Panc1 (cell line): Measurements from ENCODE around the gene FETUB. TPM values are rescaled to one million over a fixed set of nuclear protein-coding genes. Genes with fewer than 3 reads are reported as not detected.

Source experiments
- ATAC-seq: fragments of 200-7000 bp; cut with Tn5 transposase; 2 replicates; pipeline ENCODE4 v1.9.1; 2020; ENCODE audit warnings: mild to moderate bottlenecking, moderate library complexity
- BruUV-seq: library from RNA; stranded (reverse); fragments of 400-500 nt; replicated peaks from 2 replicates; lab custom pipeline; 2021; lab: Mats Ljungman, UMichigan
- CTCF ChIA-PET: fragments of 300-600 bp; sonication (Branson Sonifier 250); formaldehyde crosslinking; loops from one replicate; lab custom pipeline; 2022; ENCODE audit warnings: antibody characterized with exemption; lab: Charles Lee
- POLR2A ChIA-PET: fragments of 300-600 bp; sonication (Branson Sonifier 250); formaldehyde crosslinking; loops from one replicate; lab custom pipeline; 2022; ENCODE audit warnings: antibody characterized with exemption; lab: Charles Lee
- DNase-seq: peaks from one replicate; pipeline ENCODE4 v3.0.0-alpha.2; 2010; ENCODE audit warnings: low read depth, low spot score
- H3K27ac ChIP-seq: 2 replicates; pipeline ENCODE4 v1.5.1; 2011; ENCODE audit warnings: mild to moderate bottlenecking, low read length, inconsistent platforms
- H3K27me3 ChIP-seq: fragments of 200-500 bp; sonication (Bioruptor generic); 2 replicates; pipeline ENCODE4 v1.6.0; 2014; ENCODE audit warnings: low read length, inconsistent platforms; ENCODE audit not compliant: control insufficient read depth, insufficient read depth
- H3K36me3 ChIP-seq: fragments of 200-500 bp; sonication (Bioruptor generic); 2 replicates; pipeline ENCODE4 v1.5.1; 2014; ENCODE audit warnings: inconsistent platforms, mild to moderate bottlenecking, low read length, moderate library complexity; ENCODE audit not compliant: control insufficient read depth, insufficient read depth
- H3K4me1 ChIP-seq: 2 replicates; pipeline ENCODE4 v1.5.1; 2011; ENCODE audit warnings: inconsistent platforms, mild to moderate bottlenecking, low read length, moderate library complexity; ENCODE audit not compliant: control insufficient read depth, insufficient read depth
- H3K4me3 ChIP-seq, 2 experiments: 2 replicates each; pipeline ENCODE4 v1.5.1; 2011 to 2012; ENCODE audit warnings: low read depth in 2 of 2, low read length in 2 of 2, mild to moderate bottlenecking in 2 of 2, inconsistent platforms in 1 of 2, moderate library complexity in 1 of 2
- H3K9me3 ChIP-seq: fragments of 200-500 bp; sonication (Bioruptor generic); 2 replicates; pipeline ENCODE4 v1.5.1; 2014; ENCODE audit warnings: low read depth, mild to moderate bottlenecking, inconsistent platforms, low read length, moderate library complexity; ENCODE audit not compliant: control insufficient read depth, insufficient read depth
- SIN3A ChIP-seq: IDR thresholded peaks from 2 replicates; pipeline ENCODE4 v1.6.1; 2012; ENCODE audit warnings: low read depth, mild to moderate bottlenecking, low read length, moderate library complexity, borderline replicate concordance; ENCODE audit not compliant: insufficient read depth
- TCF7L2 ChIP-seq: IDR thresholded peaks from 2 replicates; pipeline ENCODE4 v1.6.1; 2011; ENCODE audit warnings: mild to moderate bottlenecking, low read depth, low read length, inconsistent platforms
- in situ Hi-C: cut with HindIII; loops from 2 replicates; pipeline ENCODE4 v1.10.0; 2016; ENCODE audit warnings: low sequenced_read_pairs, low pct_unique_long_range_greater_than_20kb
- intact Hi-C: fragments of 100-400 bp; cut with micrococcal nuclease; formaldehyde crosslinking; loops from one replicate; pipeline ENCODE4 v1.10.0; 2022; ENCODE audit not compliant: unreplicated experiment
- total RNA-seq: library from RNA; stranded (reverse); gene quantifications from one replicate; pipeline ENCODE4 v1.2.1, GENCODE V29; 2021; ENCODE audit not compliant: unreplicated experiment
- TF ChIP-seq, protein P1 (sequence below): fragments of 450-650 bp; IDR thresholded peaks from 2 replicates; pipeline ENCODE4 v1.5.1; 2017; ENCODE audit warnings: mild to moderate bottlenecking
- TF ChIP-seq, protein P2 (sequence below), 2 experiments: IDR thresholded peaks; 2 replicates each; pipeline ENCODE4 v1.6.1; 2011 to 2012; ENCODE audit warnings: low read depth in 2 of 2, control low read depth in 1 of 2, low read length in 1 of 2, mild to moderate bottlenecking in 1 of 2, moderate library complexity in 1 of 2; ENCODE audit not compliant: insufficient read depth in 1 of 2

FETUB gene
- total RNA-seq, 1 experiment from 2014 or later = not detected

DNA sequence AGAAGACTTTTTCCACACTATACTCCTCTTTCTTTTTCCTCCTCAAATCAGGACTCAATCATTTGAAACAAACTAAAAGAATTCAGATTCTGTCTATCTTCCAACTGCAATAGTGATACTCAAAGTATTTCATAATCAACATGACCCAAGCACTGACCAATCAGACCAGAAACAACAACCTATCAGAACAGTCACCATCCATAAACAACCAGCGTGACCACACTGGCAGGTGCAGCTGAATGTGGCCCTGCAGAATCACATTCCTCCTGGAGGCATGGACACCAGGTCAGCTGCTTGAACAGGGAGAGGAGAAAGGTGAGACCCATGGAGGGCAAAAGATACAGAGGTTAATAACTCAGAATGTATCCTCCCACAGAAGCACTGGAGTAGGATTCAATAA, 39.0 kb downstream of the FETUB start:
- H3K9me3 ChIP-seq = no peaks in the 10 kb centered on the region
- in situ Hi-C loops = no loop called here
- BruUV-seq = no TSS peak
- no peaks in the 10 kb centered on the region for H3K4me1 ChIP-seq
- H3K27ac ChIP-seq = no peak overlapping the region
- POLR2A ChIA-PET = no interaction called here
- no peak for DNase-seq
- H3K27me3 ChIP-seq = peaks cover 7% of the 10 kb centered on the region
- CTCF ChIA-PET = no interaction called here
- TF ChIP-seq, protein P1, sequence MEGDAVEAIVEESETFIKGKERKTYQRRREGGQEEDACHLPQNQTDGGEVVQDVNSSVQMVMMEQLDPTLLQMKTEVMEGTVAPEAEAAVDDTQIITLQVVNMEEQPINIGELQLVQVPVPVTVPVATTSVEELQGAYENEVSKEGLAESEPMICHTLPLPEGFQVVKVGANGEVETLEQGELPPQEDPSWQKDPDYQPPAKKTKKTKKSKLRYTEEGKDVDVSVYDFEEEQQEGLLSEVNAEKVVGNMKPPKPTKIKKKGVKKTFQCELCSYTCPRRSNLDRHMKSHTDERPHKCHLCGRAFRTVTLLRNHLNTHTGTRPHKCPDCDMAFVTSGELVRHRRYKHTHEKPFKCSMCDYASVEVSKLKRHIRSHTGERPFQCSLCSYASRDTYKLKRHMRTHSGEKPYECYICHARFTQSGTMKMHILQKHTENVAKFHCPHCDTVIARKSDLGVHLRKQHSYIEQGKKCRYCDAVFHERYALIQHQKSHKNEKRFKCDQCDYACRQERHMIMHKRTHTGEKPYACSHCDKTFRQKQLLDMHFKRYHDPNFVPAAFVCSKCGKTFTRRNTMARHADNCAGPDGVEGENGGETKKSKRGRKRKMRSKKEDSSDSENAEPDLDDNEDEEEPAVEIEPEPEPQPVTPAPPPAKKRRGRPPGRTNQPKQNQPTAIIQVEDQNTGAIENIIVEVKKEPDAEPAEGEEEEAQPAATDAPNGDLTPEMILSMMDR = no peak
- TF ChIP-seq, protein P2, sequence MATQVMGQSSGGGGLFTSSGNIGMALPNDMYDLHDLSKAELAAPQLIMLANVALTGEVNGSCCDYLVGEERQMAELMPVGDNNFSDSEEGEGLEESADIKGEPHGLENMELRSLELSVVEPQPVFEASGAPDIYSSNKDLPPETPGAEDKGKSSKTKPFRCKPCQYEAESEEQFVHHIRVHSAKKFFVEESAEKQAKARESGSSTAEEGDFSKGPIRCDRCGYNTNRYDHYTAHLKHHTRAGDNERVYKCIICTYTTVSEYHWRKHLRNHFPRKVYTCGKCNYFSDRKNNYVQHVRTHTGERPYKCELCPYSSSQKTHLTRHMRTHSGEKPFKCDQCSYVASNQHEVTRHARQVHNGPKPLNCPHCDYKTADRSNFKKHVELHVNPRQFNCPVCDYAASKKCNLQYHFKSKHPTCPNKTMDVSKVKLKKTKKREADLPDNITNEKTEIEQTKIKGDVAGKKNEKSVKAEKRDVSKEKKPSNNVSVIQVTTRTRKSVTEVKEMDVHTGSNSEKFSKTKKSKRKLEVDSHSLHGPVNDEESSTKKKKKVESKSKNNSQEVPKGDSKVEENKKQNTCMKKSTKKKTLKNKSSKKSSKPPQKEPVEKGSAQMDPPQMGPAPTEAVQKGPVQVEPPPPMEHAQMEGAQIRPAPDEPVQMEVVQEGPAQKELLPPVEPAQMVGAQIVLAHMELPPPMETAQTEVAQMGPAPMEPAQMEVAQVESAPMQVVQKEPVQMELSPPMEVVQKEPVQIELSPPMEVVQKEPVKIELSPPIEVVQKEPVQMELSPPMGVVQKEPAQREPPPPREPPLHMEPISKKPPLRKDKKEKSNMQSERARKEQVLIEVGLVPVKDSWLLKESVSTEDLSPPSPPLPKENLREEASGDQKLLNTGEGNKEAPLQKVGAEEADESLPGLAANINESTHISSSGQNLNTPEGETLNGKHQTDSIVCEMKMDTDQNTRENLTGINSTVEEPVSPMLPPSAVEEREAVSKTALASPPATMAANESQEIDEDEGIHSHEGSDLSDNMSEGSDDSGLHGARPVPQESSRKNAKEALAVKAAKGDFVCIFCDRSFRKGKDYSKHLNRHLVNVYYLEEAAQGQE (IDR thresholded peaks at IDR 0.05; ENCODE audit: insufficient read depth in 1 of 2, low read depth in 2 of 2, low read length in 1 of 2) = no peak
- TF ChIP-seq TCF7L2 = no peak
- H3K4me3 ChIP-seq = no peak overlapping the region
- ATAC-seq = no peak
- intact Hi-C loops = no loop called here
- H3K36me3 ChIP-seq = no peaks in the 10 kb centered on the region

DNA sequence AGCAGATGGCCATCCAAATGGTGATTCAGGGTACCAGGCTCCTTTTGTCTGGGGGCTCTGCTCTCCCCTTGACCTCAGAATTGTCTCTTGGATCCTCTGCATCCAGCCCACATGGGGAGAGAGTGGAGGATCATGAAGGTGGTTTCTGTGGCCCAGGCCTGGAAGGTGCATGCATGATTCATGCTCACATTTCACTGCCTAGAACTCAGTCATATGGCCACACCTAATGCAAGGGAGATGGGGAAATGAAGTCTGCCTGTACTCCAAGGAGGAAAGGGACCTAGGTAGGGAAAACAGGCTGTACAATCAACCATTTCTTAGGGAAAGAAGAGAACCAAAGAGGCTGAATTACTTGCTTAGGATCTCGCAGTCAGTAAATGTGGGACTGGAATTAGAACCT, 40.7 kb downstream of the FETUB start:
- POLR2A ChIA-PET = no interaction called here
- Histone ChIP-seq H3K27me3 (peaks cover 6% of the 10 kb centered on the region), H3K27ac (no peak overlapping the region), H3K9me3 (no peaks in the 10 kb centered on the region), H3K4me1 (no peaks in the 10 kb centered on the region), H3K36me3 (no peaks in the 10 kb centered on the region), H3K4me3 (no peak overlapping the region)
- DNase-seq (no peak), ATAC-seq (no peak)
- CTCF ChIA-PET = no interaction called here
- in situ Hi-C loops (no loop called here), intact Hi-C loops (no loop called here)
- TF ChIP-seq SIN3A = no peak
- BruUV-seq = no TSS peak

DNA sequence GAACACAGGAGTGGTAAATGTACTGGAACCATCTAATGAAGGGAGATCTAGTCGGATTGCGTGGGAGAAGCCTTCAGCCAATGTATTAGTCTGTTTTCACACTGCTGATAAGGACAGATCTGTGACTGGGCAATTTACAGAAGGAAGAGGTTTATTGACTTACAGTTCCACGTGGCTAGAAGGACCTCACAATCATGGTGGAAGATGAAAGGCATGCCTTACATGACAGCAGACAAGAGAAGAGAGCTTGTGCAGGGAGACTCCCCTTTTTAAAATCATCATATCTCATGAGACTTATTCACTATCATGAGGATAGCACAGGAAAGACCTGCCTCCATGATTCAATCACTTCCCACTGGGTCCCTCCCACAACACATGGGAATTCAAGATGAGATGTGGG, 42.6 kb downstream of the FETUB start:
- ATAC-seq (no peak), DNase-seq (no peak)
- intact Hi-C loops (no loop called here), in situ Hi-C loops (no loop called here)
- no peaks in the 10 kb centered on the region for H3K36me3 ChIP-seq
- no peaks in the 10 kb centered on the region for H3K4me1 ChIP-seq
- ChIA-PET CTCF (no interaction called here), POLR2A (no interaction called here)
- peaks cover 8% of the 10 kb centered on the region for H3K27me3 ChIP-seq
- no TSS peak for BruUV-seq
- H3K27ac ChIP-seq = no peak overlapping the region
- no peaks in the 10 kb centered on the region for H3K9me3 ChIP-seq
- H3K4me3 ChIP-seq = no peak overlapping the region
- no peak for TF ChIP-seq TCF7L2
